Panc1 (cell line): Measurements from ENCODE around the gene ENGASE.

Experiments used
- CTCF ChIP-seq: fragments of 450-650 bp; IDR thresholded peaks from 2 replicates; pipeline ENCODE4 v1.5.1; 2017; ENCODE audit warnings: mild to moderate bottlenecking
- POLR2AphosphoS5 ChIP-seq: IDR thresholded peaks from 2 replicates; pipeline ENCODE4 v1.6.1; 2012; ENCODE audit warnings: mild to moderate bottlenecking, low read depth, low read length, moderate library complexity
- SIN3A ChIP-seq: IDR thresholded peaks from 2 replicates; pipeline ENCODE4 v1.6.1; 2012; ENCODE audit warnings: low read depth, mild to moderate bottlenecking, low read length, moderate library complexity, borderline replicate concordance; ENCODE audit not compliant: insufficient read depth

GRCh38 chr17:79127534-79128135 lies 53.0 kb downstream of the ENGASE start:
- TF ChIP-seq CTCF = no peak
- TF ChIP-seq POLR2AphosphoS5 = no peak
- no peak for TF ChIP-seq SIN3A
